Measurements from ENCODE around the gene FJX1. TPM values are rescaled to one million over a fixed set of nuclear protein-coding genes. Genes with fewer than 3 reads are reported as not detected.

The FJX1 gene
- total and polyA plus RNA-seq, 3 donors from 2014 or later = 2.0 to 5.1 (median 2.8) TPM

DNA sequence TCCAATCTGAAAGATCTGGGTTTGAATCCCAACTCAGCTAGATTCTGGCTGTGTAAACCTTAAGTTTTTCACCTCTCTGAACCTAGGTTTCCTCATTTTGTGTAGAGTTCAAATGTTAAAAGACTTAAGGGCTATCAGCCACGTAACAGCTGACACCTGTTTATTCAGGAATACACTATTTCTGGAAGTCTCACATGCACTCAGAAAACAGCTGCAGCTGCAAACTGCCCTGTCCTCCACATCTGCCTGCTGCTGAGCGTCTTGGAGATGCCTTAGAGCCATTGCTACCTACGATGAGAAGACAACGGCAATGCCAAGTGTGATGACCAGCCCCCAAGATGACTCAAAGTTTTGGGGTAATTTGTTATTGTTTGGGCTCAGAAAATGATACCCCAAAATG lies 37.6 kb downstream of the FJX1 start:
- Histone ChIP-seq H3K4me1 (no peaks in the 10 kb centered on the region), H3K36me3 (ENCODE audit: low read depth, missing control alignments) (no peaks in the 10 kb centered on the region), H3K4me3 (no peak overlapping the region), H3K27me3 (no peaks in the 10 kb centered on the region), H3K27ac (no peak overlapping the region), H3K9me3 (no peaks in the 10 kb centered on the region)
- 83 to 94% methylated on average over 4 of the region's 4 CpGs for WGBS, 2 donors
- intact Hi-C loops (cut with DNase I; ENCODE audit: low total_unique reads) = no loop called here
- no peak for TF ChIP-seq POLR2A (IDR thresholded peaks at IDR 0.05)
- TF ChIP-seq, protein P1, sequence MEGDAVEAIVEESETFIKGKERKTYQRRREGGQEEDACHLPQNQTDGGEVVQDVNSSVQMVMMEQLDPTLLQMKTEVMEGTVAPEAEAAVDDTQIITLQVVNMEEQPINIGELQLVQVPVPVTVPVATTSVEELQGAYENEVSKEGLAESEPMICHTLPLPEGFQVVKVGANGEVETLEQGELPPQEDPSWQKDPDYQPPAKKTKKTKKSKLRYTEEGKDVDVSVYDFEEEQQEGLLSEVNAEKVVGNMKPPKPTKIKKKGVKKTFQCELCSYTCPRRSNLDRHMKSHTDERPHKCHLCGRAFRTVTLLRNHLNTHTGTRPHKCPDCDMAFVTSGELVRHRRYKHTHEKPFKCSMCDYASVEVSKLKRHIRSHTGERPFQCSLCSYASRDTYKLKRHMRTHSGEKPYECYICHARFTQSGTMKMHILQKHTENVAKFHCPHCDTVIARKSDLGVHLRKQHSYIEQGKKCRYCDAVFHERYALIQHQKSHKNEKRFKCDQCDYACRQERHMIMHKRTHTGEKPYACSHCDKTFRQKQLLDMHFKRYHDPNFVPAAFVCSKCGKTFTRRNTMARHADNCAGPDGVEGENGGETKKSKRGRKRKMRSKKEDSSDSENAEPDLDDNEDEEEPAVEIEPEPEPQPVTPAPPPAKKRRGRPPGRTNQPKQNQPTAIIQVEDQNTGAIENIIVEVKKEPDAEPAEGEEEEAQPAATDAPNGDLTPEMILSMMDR (IDR thresholded peaks at IDR 0.05) = no peak
- no peak for DNase-seq

DNA sequence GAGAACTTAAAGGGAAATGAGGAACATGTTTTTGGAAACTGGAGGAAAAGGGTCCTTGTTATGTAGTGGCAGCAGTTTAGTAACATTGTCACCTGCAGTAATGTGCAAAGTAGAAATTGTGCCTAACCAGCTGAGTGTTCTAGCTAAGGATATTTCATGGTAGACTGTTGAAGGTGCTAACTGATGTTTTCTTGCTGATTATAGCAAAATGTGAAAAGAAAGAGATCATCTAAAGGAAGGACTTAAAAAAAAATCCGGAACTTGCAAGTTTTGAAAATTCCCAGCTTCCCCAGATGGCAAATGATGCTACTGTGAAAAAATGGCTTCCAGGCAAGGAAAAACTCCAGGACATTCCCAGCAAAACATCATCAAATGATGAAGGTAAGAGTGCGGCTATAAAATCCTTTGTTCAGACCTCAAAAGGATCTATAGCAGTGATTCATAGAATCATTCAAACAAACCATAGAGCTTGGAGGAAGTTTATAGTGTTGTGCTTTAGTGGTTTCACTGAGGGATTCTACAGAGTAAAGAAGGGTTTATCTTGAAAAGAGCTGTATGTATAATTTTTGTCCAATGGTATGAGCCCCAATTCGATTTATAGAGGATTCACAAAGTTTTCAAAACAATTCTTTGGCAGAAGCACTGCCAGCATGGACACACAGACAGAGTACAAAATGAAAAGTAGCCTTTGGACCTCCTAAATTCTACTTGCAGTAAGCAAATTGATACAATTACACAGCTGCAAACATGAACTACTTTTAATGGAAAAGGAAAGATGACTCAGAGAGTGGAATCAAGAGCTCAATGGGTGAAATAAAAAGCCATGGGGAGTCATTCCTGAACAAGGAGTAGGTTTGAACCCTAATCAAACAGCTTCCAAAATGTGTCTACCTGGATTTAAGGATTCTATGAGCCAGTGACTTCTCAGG lies 40.0 kb downstream of the FJX1 start:
- H3K27ac ChIP-seq = no peak overlapping the region
- TF ChIP-seq POLR2A (IDR thresholded peaks at IDR 0.05) = no peak
- TF ChIP-seq, protein P1 (IDR thresholded peaks at IDR 0.05) = no peak
- intact Hi-C loops (cut with DNase I; ENCODE audit: low total_unique reads) = no loop called here
- peaks cover 2% of the 10 kb centered on the region for H3K4me1 ChIP-seq
- no peak overlapping the region for H3K4me3 ChIP-seq
- DNase-seq = no peak
- WGBS, 2 donors = 74 to 81% methylated on average over 3 of the region's 3 CpGs
- no peaks in the 10 kb centered on the region for H3K9me3 ChIP-seq
- no peaks in the 10 kb centered on the region for H3K27me3 ChIP-seq
- no peaks in the 10 kb centered on the region for H3K36me3 ChIP-seq (ENCODE audit: low read depth, missing control alignments)

GRCh38 chr11:35661534-35661933 lies 43.3 kb downstream of the FJX1 start:
- Histone ChIP-seq H3K4me3 (peak overlapping the region; percentile 91 to 95), H3K4me1 (peaks cover 13% of the 10 kb centered on the region), H3K9me3 (no peaks in the 10 kb centered on the region), H3K27me3 (no peaks in the 10 kb centered on the region), H3K36me3 (ENCODE audit: low read depth, missing control alignments) (no peaks in the 10 kb centered on the region), H3K27ac (no peak overlapping the region)
- DNase-seq = no peak
- WGBS, 2 donors = 24 to 33% methylated on average over 5 of the region's 5 CpGs
- intact Hi-C loops (cut with DNase I; ENCODE audit: low total_unique reads) = no loop called here
- TF ChIP-seq POLR2A (IDR thresholded peaks at IDR 0.05) = no peak

DNA sequence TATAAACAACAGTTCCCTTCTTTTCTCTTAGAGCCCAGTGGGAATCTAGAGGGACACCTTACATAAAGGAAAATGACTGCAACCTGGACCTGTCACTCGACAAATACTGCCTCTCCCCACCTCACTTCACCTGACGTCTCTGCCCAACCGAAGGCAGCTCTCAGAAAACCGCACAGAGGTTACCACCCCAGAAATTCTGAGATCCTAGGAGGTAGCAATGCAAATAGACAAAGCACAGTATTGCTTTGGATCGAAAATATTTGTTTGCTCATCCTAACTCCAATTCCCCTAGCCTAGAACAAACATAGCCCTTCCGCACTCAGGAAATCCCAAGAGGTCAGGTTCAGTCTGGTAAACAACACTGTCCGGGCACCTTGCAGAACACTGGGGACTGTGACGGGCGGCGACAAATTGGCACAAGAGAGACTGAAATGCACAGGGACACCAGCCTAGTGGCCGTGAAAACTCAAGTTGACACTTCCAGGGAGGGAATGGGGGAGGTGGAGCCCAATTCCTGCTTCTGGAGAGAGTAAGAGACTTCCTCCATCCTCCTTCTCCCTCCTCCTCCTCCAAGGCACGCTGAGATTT lies 43.9 kb downstream of the FJX1 start:
- TF ChIP-seq, protein P1 (IDR thresholded peaks at IDR 0.05) = no peak
- no peak for TF ChIP-seq POLR2A (IDR thresholded peaks at IDR 0.05)
- H3K9me3 ChIP-seq = no peaks in the 10 kb centered on the region
- peak overlapping the region; percentile 91 to 95 for H3K4me3 ChIP-seq
- H3K4me1 ChIP-seq = peaks cover 13% of the 10 kb centered on the region
- H3K27me3 ChIP-seq = no peaks in the 10 kb centered on the region
- intact Hi-C loops (cut with DNase I; ENCODE audit: low total_unique reads) = no loop called here
- no peak for DNase-seq
- no peaks in the 10 kb centered on the region for H3K36me3 ChIP-seq (ENCODE audit: low read depth, missing control alignments)
- peak overlapping the region; percentile 94 to 95 for H3K27ac ChIP-seq
- WGBS, 2 donors = 0 to 2% methylated on average over 11 to 12 of the region's 12 CpGs

DNA sequence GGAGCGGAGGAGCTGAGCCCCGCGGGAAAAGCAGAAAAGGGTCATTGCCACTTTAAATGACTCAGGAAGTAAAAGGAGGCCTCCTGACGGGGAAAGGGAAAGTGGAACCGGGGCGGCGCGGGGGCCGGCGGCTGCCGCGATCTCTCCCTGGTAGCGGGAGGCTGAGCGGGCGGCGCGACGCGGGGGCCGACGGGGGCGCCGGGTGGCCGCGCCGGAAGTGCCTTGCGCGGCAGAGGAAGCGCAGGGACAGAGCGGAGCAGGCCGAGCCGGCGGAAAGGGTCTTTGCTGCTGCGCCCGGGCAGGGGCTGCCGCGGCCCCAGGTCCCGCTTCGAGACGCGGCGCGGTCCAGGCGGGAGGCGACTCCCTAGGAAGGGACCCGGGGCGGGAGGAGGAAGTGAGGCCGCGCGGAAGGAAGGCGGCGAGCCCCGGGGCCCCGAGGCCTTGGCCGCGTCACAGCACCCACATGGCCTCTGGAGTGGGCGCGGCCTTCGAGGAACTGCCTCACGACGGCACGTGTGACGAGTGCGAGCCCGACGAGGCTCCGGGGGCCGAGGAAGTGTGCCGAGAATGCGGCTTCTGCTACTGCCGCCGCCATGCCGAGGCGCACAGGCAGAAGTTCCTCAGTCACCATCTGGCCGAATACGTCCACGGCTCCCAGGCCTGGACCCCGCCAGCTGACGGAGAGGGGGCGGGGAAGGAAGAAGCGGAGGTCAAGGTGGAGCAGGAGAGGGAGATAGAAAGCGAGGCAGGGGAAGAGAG lies 44.6 kb downstream of the FJX1 start, which contains the start of gene TRIM44:
Gene TRIM44, plus strand, starts transcription at position 127 of the 759 bp plus-strand sequence. Its CDS starts 337 bp downstream, at position 464.
- H3K27me3 ChIP-seq = no peaks in the 10 kb centered on the region
- H3K36me3 ChIP-seq (ENCODE audit: low read depth, missing control alignments) = no peaks in the 10 kb centered on the region
- peaks cover 13% of the 10 kb centered on the region for H3K4me1 ChIP-seq
- TF ChIP-seq, protein P1 (IDR thresholded peaks at IDR 0.05) = no peak
- TF ChIP-seq POLR2A (IDR thresholded peaks at IDR 0.05) = no peak
- peak within 1 kb of the TSS; percentile 94 to 95 for H3K27ac ChIP-seq
- intact Hi-C loops (cut with DNase I; ENCODE audit: low total_unique reads) = no loop called here
- DNase-seq = peak; percentile 90
- WGBS, 2 donors = 2 to 3% methylated on average over 29 to 61 of the region's 82 CpGs
- peak within 1 kb of the TSS; percentile 91 to 95 for H3K4me3 ChIP-seq
- no peaks in the 10 kb centered on the region for H3K9me3 ChIP-seq
